Adrenal gland (tissue), 12 donors: ENCODE data around the gene KIF4A. TPM values are rescaled to one million over a fixed set of nuclear protein-coding genes. Genes with fewer than 3 reads are reported as not detected.

Source experiments
- DNase-seq, 7 donors: peaks; one replicate each; pipeline ENCODE4 v3.0.0-alpha.2; 2019 to 2020
- H3K27ac ChIP-seq, 5 donors: fragments of 200-600 bp; sonication (generic) in 4 of 5; 1 replicate in 3 of 5; 2 replicates in 2 of 5; pipeline versions ENCODE4 v1.5.1 to v1.8.0; 2016 to 2020; ENCODE audit warnings: mild to moderate bottlenecking in 1 of 5
- H3K27me3 ChIP-seq: fragments of 200-600 bp; 2 replicates; pipeline ENCODE4 v1.8.0; 2021
- H3K36me3 ChIP-seq, 2 donors: fragments of 200-600 bp; replicated peaks in 1 of 2; 1 replicate in 1 of 2; 2 replicates in 1 of 2; pipeline versions ENCODE4 v1.5.1 to v1.8.0; 2018 to 2022
- H3K4me1 ChIP-seq, 2 donors: fragments of 200-600 bp; replicated peaks in 1 of 2; 1 replicate in 1 of 2; 2 replicates in 1 of 2; pipeline versions ENCODE4 v1.5.1 to v1.8.0; 2018 to 2021
- H3K4me3 ChIP-seq, 4 donors: fragments of 200-600 bp; sonication (generic) in 3 of 4; one replicate each; pipeline ENCODE4 v1.5.1; 2016 to 2018
- H3K9me3 ChIP-seq, 3 donors: fragments of 200-600 bp; sonication (generic) in 1 of 3; replicated peaks in 1 of 3; 1 replicate in 2 of 3; 2 replicates in 1 of 3; pipeline versions ENCODE4 v1.5.1 to v1.8.0; 2016 to 2021
- CTCF ChIP-seq, 6 experiments: fragments of 450-650 bp in 4 of 6; fragments of 200-600 bp in 2 of 6; sonication (generic) in 1 of 6; IDR thresholded peaks; 1 replicate in 5 of 6; 2 replicates in 1 of 6; pipeline versions ENCODE4 v1.5.1 to v1.8.0; 2016 to 2021; ENCODE audit warnings: antibody characterized with exemption in 6 of 6, mild to moderate bottlenecking in 2 of 6, moderate library complexity in 1 of 6
- POLR2A ChIP-seq, 2 donors: fragments of 450-650 bp; IDR thresholded peaks; one replicate each; pipeline ENCODE4 v1.6.1; 2017; ENCODE audit warnings: antibody characterized with exemption in 2 of 2, mild to moderate bottlenecking in 2 of 2, moderate library complexity in 1 of 2
- WGBS, 4 donors: extraction: QIAGEN DNeasy Blood & Tissue Kit in 2 of 4; methylation state at CpG; one replicate each; pipeline versions ENCODE4 v1.1.5 to v1.1.7; 2013 to 2017; 5-methylcytosine and 5-hydroxymethylcytosine counted together
- intact Hi-C, 2 donors: fragments of 100-400 bp; cut with DNase I; formaldehyde crosslinking; loops; one replicate each; pipeline versions ENCODE4 v1.14.1 to v1.15.0; 2022 to 2023
- polyA plus RNA-seq, 3 donors: library from polyadenylated mRNA; stranded (reverse); fragments of 200-250 nt in 2 of 3; fragments of 350-450 nt in 1 of 3; fragmentation: Illumina TruSeq in 1 of 3; extraction: RNeasy Lipid Tissue Mini Kit (QIAGEN cat#74804) in 1 of 3; gene quantifications; one replicate each; pipeline ENCODE4 v1.2.3, GENCODE V29; 2013 to 2014
- total RNA-seq, 9 donors: library from RNA; depleted of rRNA in 4 of 9; stranded (reverse); fragments of >200 nt in 4 of 9; fragments of 120-200 nt in 1 of 9; fragmentation: NEBNext Ultra II Directional in 1 of 9; extraction: Animal tissue kit (Norgen Biotek cat#: 25700) in 1 of 9; gene quantifications; one replicate each; pipeline versions ENCODE4 v1.1.0 to v1.2.4, GENCODE V29; 2013 to 2023
- donor health status: healthy with polysubstance abuse.
- donor health status: Bipolar disorder and iron deficiency.
- donor health status: DM: yes; HTN: yes; CAD: no.
- donor health status: DM: no; HTN: no; CAD: no.
- donor health status: DM: no; HTN: no; CAD: no.
- donor health status: DM: yes; HTN: yes; CAD: no.

The KIF4A gene
- total and polyA plus RNA-seq, 12 donors = 0.08 to 6.6 (median 0.44) TPM

- Histone ChIP-seq H3K27ac (no peak overlapping the region), H3K4me3 (no peak overlapping the region), H3K36me3 (no peaks in the 10 kb centered on the region), H3K9me3 (no peaks in the 10 kb centered on the region), H3K27me3 (peaks cover 14% of the 10 kb centered on the region), H3K4me1 (no peaks in the 10 kb centered on the region)
- TF ChIP-seq POLR2A (IDR thresholded peaks at IDR 0.05) = no peak
- no peak for TF ChIP-seq CTCF (IDR thresholded peaks at IDR 0.05)
- 79 to 100% (median 87%) methylated on average over 4 to 15 of the region's 15 CpGs for WGBS, 4 donors
- intact Hi-C loops = no loop called here
- no peak for DNase-seq
Observed at GRCh38 chrX:70426286-70427278, 136.7 kb downstream of the KIF4A start.

GRCh38 chrX:70427365-70427764, 137.5 kb downstream of the KIF4A start:
- WGBS, 4 donors = 59 to 67% (median 62%) methylated on average over 1 to 2 of the region's 2 CpGs
- DNase-seq = no peak
- Histone ChIP-seq H3K27me3 (peaks cover 12% of the 10 kb centered on the region), H3K9me3 (no peaks in the 10 kb centered on the region), H3K4me3 (no peak overlapping the region), H3K36me3 (no peaks in the 10 kb centered on the region), H3K27ac (no peak overlapping the region), H3K4me1 (no peaks in the 10 kb centered on the region)
- TF ChIP-seq POLR2A (IDR thresholded peaks at IDR 0.05) = no peak
- TF ChIP-seq CTCF (IDR thresholded peaks at IDR 0.05) = no peak
- intact Hi-C loops = no loop called here

GRCh38 chrX:70429759-70430158, 139.9 kb downstream of the KIF4A start:
- 74 to 93% (median 89%) methylated on average over 2 to 6 of the region's 6 CpGs for WGBS, 4 donors
- Histone ChIP-seq H3K27me3 (peaks cover 10% of the 10 kb centered on the region), H3K4me1 (peaks cover 0 to 1% of the 10 kb centered on the region in 2 donors), H3K27ac (no peak overlapping the region), H3K9me3 (no peaks in the 10 kb centered on the region), H3K4me3 (no peak overlapping the region), H3K36me3 (no peaks in the 10 kb centered on the region)
- TF ChIP-seq CTCF (IDR thresholded peaks at IDR 0.05) (no peak), POLR2A (IDR thresholded peaks at IDR 0.05) (no peak)
- intact Hi-C loops = no loop called here
- DNase-seq = no peak

- H3K4me1 ChIP-seq = peaks cover 0 to 7% of the 10 kb centered on the region in 2 donors
- TF ChIP-seq CTCF (IDR thresholded peaks at IDR 0.05) (no peak), POLR2A (IDR thresholded peaks at IDR 0.05) (no peak)
- H3K27ac ChIP-seq = peak overlapping the region in 1 of 5 donors; percentile 56
- no peaks in the 10 kb centered on the region for H3K36me3 ChIP-seq
- intact Hi-C loops = no loop called here
- H3K4me3 ChIP-seq = peak overlapping the region in 1 of 4 donors; percentile 51
- WGBS, 4 donors = 58 to 91% (median 66%) methylated on average over 7 to 15 of the region's 15 CpGs
- no peak for DNase-seq
- H3K27me3 ChIP-seq = peaks cover 9% of the 10 kb centered on the region
- no peaks in the 10 kb centered on the region for H3K9me3 ChIP-seq
Observed at GRCh38 chrX:70432936-70433847, 143.3 kb downstream of the KIF4A start.
